HG02588 (cell line): Measurements from ENCODE around the gene KIAA2012.
A peak's percentile ranks its signal among the peaks of the same experiment; 100 is the strongest.

Experiments used
- ATAC-seq: cut with Tn5 transposase; IDR thresholded peaks from one replicate; pipeline ENCODE4 v1.9.1; 2021; ENCODE audit warnings: mild to moderate bottlenecking, moderate library complexity; ENCODE audit not compliant: unreplicated experiment

The KIAA2012 gene

DNA sequence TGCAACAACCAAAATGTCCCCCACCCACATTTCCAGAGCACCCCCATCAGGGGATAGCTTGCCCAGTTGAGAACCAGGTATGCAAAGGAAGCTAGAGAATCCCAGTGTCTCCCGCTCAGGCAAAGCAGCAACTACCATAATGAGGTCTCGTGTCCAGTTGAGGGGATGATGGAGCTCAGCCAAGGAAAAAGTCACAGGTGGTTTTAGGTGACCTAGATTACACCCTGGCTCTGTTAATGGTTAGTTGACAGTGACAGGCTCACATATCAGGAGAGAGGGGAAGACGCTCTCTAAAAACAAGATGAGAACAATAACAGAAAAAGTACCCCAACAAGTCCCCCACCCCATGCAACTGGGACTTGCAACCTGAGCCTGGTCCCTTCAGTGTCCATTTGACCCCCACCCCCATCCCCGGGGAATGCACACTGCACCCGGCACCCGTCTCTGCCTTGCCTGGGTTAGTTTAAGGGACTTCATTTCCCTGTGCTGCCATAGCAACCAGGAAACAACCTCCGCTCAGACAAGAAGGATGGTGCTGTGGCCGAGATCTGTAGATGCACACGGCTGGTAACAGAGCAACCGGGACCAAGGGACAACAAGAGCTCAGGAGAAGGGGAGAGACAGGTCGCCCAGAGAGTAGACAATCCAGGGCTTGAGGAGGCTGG lies at the start of gene KIAA2012:
Gene KIAA2012 (plus strand): TSS at position 519 of the 665 bp plus-strand sequence. CDS start 373 bp downstream, outside the sequence.
- no peak for ATAC-seq

DNA sequence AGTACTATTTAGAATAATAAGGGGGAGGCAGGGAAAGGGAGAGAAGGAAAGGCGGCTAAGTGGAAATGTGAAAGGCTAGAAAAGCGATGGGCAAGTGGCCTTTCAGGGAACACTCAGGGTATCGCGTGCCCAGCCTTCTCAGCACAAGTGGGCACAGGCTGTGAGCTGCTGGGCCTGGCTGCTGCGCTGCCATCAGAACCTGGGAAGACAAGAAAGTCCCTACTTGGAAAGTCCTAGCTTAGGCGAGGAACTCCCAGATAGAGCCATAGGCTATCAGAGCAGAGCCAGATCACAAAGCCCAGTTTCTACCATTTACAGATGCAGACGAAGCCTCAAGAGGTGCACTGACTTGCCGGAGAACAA lies 49.2 kb upstream of the KIAA2012 start:
- no peak for ATAC-seq

DNA sequence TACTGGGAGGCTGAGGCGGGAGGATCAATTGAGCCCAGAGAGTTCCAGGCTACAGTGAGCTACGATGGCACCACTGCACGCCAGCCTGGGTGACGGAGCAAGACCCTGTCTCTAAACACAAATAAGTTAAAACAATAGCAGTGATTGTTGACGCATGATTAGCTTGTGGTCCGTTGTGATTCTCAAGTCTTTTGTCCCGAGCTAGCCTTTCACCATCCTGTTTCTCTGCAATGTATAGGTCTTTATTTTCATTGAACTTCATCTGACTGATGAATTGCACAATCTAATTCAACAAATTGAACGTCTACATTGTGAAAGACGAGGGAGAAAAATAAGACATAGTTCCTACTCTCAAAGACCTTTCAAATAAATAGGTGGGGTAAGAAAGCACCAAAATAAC lies 48.2 kb upstream of the KIAA2012 start:
- no peak for ATAC-seq

DNA sequence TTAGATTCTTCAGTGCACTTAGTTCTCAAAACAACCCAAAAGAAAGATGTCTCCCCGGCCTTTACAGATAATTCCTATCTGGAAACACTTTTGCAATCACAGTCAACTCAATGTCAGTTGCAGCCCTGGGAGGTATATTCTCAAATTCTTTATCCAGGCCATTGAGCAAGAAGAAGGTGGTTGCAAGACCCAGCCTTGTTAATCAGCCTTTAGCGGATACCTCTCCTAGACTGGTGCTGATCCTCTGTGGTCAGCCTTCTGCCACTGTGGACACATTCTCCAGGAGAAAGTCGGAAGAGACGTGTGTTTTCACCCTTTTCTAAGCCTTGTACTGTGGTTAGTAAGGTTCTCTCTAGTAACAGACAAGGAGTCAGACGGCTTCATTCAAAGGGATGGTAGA lies 47.2 kb upstream of the KIAA2012 start:
- ATAC-seq = no peak

DNA sequence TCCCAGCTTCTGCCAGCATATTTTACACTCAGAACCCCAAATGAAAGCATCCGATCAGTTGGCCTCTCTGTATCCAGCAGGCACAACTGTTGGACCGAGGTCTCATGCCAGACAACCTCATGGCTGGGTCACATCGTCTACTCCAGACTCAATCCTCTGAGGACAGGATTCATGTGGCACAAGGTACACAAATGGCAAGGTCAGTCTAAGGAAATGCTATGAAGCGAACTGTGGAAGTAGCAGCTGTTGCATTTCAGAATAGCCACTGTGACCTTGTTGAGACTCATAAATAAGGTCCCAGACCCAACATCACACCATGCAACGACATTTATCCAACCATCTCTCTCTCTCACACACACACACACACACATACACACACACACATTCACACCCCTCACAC lies 46.5 kb upstream of the KIAA2012 start:
- ATAC-seq = no peak

DNA sequence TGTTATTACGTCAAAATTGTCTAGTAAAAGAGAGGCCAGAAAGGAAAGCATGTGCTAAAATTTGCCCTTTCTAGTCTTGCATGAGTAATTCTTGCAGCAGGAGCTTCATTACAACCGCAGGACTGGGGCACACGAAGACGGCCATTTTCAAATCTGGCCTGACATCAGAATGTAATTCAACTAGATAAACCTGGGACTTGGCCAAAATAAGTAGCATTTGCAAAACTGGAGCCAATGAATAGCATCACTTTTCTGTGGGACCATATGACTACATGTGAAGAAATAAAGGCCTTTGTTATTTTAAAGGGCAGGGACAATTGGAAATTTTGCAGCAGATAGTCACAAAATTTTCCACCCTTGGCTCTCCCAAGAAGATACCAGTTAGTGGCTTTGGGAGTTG lies 42.4 kb upstream of the KIAA2012 start:
- no peak for ATAC-seq

DNA sequence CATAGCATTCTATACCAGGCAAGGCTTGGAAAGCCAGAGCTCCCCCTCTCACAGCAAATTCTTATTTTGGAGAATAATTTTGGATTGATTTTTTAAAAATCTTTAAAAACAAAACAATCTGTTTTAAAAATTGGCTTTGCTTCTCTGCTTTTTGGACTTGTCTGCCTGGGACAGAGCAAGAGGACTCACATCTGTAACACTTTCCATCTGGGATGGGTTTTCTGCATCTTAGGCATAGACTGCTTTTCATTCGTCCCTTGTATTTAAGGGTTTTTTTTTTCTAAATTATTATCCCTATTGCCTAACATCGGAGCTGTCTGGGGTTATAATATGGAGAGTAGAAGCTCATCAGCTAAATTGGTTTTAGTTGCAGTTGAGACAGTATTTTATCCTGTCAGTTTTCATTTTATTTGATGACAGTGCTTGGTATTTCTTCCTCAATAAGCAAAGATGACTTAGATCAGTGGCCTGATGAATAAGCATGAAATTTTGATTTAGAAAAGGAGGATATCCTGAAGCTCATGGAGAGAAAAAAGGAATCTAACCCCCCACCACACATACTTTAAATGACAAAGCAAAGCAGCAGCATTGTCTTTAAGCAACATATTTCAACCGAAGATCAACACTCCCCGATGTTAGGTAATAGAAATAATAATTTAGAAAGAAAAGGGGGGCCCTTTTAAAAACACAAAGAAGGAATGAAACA lies 41.7 kb upstream of the KIAA2012 start:
- no peak for ATAC-seq

DNA sequence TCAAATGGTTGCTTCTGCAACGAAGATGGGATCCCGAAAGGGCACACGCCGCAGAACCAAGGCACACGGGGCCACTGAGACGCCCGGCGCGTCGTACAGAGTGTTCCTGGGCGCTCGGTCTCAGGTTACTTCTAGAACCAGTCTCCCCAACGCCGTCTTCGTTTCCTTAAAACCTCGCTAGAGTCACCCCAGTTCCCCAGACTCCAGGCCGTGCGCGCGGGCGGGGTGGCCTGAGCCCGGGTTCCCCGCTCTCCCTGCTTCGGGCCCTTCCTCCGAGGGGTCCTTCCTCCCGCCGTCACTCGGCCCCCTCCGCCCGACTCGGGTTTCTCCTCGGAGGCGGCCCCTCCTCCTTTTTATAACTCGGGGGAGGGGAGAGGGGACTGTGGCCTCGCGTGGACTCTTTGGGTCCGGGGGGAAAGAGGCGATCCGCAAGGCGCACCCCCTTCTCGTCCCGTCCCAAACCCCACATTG lies 40.2 kb upstream of the KIAA2012 start:
- peak; percentile 8 for ATAC-seq

DNA sequence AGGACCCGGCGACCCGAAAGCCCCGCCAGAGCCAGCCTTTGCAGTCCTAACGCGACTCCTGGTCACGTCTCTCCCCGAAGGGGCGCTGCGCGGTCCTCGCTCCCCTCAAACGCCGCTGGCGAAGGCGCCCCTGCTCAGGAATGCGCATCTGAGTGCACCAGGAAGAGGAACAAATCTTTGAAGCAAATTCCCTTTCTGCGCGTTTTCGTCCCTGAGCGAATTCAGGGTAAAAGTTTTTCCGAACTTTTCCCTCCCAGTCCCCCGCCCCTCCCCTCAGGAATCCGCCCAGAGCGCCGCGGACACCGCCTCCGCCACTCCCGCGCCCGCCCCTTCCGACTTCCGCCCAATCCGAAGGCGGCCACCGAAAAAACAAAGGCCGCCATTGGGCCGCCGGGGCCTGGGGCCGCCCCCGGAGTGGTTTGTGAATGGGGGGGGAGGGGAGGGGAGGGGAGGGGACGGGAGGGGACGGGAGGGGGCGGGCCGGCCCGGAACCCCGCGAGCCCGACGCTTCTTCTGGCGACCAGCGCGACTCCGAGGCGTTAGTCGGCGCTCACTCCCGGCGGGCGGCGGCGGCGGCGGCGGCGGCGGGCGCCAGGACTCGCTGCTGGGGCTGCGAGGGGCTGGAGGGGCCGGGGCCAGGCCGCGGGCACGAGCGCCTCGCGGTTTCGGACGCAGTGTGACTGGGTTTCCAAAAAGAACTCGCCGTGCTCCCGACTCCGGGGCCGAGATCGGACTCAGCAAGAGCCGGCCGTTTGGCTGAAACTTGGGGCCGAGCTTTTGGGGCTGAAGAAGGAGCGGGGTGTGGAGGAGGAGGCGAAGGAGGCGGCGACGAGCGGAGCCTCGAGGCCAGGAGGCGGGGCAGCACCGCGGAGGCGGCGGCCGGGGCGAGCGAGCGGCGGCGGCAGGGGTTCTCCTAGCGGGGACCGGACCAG lies 39.5 kb upstream of the KIAA2012 start, which contains the start of gene FZD7:
Gene FZD7 (plus strand): TSS at position 539 of the 932 bp plus-strand sequence. CDS start 793 bp downstream, outside the sequence.
- peak; percentile 84 for ATAC-seq

DNA sequence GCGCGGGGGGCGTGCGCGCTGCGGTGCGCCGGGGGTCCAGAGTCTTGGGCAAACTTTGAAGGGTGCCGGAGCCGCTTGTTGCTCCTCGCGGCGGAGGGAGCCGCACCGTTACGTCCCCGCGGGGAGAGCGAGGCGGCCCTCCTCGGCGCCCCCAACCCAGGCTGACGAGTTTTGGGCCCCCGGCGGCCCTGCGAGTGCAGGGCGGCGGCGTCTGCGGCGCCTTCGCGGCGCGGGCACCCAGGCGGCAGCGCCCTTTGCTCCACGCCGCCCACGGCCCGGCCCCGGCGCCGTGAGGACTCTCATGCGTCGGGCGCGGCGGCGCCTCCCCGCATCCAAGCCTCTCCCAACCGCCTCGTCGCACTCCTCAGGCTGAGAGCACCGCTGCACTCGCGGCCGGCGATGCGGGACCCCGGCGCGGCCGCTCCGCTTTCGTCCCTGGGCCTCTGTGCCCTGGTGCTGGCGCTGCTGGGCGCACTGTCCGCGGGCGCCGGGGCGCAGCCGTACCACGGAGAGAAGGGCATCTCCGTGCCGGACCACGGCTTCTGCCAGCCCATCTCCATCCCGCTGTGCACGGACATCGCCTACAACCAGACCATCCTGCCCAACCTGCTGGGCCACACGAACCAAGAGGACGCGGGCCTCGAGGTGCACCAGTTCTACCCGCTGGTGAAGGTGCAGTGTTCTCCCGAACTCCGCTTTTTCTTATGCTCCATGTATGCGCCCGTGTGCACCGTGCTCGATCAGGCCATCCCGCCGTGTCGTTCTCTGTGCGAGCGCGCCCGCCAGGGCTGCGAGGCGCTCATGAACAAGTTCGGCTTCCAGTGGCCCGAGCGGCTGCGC lies 38.6 kb upstream of the KIAA2012 start:
- peak; percentile 12 for ATAC-seq

DNA sequence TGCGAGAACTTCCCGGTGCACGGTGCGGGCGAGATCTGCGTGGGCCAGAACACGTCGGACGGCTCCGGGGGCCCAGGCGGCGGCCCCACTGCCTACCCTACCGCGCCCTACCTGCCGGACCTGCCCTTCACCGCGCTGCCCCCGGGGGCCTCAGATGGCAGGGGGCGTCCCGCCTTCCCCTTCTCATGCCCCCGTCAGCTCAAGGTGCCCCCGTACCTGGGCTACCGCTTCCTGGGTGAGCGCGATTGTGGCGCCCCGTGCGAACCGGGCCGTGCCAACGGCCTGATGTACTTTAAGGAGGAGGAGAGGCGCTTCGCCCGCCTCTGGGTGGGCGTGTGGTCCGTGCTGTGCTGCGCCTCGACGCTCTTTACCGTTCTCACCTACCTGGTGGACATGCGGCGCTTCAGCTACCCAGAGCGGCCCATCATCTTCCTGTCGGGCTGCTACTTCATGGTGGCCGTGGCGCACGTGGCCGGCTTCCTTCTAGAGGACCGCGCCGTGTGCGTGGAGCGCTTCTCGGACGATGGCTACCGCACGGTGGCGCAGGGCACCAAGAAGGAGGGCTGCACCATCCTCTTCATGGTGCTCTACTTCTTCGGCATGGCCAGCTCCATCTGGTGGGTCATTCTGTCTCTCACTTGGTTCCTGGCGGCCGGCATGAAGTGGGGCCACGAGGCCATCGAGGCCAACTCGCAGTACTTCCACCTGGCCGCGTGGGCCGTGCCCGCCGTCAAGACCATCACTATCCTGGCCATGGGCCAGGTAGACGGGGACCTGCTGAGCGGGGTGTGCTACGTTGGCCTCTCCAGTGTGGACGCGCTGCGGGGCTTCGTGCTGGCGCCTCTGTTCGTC lies 37.7 kb upstream of the KIAA2012 start:
- no peak for ATAC-seq

DNA sequence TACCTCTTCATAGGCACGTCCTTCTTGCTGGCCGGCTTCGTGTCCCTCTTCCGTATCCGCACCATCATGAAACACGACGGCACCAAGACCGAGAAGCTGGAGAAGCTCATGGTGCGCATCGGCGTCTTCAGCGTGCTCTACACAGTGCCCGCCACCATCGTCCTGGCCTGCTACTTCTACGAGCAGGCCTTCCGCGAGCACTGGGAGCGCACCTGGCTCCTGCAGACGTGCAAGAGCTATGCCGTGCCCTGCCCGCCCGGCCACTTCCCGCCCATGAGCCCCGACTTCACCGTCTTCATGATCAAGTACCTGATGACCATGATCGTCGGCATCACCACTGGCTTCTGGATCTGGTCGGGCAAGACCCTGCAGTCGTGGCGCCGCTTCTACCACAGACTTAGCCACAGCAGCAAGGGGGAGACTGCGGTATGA lies 37.1 kb upstream of the KIAA2012 start:
- ATAC-seq = no peak

DNA sequence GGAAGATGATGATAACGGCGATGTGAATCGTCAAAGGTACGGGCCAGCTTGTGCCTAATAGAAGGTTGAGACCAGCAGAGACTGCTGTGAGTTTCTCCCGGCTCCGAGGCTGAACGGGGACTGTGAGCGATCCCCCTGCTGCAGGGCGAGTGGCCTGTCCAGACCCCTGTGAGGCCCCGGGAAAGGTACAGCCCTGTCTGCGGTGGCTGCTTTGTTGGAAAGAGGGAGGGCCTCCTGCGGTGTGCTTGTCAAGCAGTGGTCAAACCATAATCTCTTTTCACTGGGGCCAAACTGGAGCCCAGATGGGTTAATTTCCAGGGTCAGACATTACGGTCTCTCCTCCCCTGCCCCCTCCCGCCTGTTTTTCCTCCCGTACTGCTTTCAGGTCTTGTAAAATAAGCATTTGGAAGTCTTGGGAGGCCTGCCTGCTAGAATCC lies 36.4 kb upstream of the KIAA2012 start:
- no peak for ATAC-seq

DNA sequence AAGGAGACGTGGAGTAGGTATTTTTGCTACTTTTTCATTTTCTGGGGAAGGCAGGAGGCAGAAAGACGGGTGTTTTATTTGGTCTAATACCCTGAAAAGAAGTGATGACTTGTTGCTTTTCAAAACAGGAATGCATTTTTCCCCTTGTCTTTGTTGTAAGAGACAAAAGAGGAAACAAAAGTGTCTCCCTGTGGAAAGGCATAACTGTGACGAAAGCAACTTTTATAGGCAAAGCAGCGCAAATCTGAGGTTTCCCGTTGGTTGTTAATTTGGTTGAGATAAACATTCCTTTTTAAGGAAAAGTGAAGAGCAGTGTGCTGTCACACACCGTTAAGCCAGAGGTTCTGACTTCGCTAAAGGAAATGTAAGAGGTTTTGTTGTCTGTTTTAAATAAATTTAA lies 36.0 kb upstream of the KIAA2012 start:
- ATAC-seq = no peak

DNA sequence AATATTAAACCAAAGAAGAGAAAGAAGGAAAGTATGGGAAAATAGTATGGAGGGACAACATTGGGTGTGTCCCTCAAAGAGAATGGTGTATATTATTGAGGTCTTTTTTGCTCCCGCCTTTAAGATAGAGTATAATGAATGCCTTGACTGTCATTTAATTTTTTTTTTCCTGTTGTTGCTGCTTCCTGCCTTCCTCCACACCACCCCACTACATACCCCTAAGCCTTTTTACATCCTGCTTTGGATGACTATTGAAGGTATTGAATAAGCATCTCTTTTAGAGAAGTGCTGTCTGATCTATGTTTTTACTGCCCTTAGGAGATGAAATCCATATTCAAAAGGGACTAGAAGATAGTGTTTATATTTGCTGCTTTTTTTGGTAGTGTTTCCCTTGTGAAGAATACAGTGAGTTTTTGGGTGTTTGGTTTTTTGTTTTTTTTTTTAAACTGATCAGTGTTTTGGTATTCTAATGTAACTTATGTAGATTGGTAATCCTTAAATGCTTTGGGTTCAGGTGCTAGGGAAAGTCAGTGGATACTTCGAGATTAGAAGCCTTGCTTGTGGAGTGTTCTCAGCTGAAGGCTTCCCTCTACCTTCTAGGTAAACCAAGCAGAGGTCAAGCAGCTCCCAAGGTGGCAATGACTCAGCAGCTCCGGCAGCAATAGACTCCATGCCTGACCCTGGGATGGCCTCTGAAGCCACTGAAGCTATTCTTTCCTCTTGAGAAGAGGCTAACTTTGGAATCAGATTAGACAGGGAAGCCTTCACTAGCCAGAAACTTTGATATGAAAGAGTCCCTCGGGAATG lies 34.4 kb upstream of the KIAA2012 start:
- ATAC-seq = no peak

DNA sequence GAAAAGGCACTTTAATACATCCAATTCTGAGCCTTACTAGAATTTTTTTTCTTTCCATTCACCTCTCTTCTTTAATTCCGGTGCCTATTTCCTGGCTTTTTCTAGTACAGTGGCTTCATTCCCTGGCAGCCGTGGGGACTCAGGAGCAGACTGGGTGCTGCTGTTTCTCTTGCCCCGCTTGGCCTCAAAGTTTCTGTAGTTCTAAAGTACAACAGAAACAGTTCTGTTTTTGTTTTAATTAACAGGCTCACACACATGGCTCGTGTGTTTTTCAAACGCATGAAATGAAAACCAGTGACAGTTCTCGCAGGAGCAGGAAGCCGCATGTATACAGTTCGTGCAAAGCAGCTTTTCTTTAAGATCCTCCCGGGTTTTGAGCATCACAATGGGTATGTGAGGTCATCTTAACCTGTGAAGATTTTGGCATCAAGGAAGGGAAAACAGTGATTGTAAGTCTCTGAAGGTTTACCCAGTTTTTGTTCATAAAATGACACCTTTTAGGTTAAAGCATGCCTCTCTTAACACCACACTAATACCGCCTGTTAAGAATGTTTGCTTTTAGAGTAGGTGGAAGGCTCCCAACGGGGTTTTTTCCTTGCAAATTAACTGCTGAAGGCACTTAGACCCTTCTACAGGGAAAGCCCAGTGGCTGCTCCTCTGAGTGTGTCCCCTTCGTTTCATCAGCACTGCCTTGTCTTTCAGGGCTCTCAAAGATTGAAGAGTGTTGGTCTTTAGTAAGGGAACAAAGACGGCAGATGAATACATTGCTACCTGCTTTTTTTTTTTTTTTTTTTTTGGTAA lies 33.6 kb upstream of the KIAA2012 start:
- no peak for ATAC-seq

DNA sequence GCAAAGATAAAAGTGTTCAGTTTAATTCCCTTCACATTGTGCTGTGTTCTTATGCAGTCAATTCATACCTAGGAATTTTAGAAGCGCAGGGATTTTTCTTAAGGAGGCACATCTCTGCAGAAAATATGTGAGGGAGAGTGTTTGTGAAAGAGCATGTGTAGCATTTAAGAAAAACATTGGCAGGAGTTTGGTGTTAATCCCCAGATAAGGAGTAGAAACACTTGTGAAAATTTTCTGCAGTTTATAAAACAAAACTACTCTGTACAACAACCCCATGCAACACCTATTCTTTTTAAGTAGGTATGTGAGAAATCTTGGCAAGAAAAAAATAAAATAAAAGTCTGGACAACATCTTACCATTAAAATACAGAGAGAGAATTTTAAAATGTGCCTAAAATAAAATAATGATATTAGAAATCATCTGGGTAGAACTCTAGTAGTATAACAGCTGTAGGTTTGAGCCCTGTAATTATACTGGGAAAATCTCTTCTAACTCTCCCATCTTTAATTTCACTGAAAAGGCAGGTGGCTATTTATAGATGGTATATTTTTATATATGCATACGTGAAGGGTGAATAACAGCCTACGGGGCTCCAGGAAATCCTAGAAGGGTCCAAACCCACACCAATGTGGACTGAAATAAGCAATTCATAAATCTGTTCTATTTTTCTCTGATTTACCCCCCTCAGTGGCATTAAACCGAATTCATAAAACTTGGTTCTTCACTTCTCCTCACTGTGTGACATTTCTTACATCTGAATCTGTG lies 32.8 kb upstream of the KIAA2012 start:
- ATAC-seq = no peak
